Raji (cell line): ENCODE results near the gene GPR34.

ENCODE experiments used
- POLR2A ChIP-seq: IDR thresholded peaks from 2 replicates; pipeline ENCODE4 v1.6.1; 2011; ENCODE audit warnings: low read depth, low read length, control low read depth; ENCODE audit not compliant: insufficient read depth

The GPR34 gene

DNA sequence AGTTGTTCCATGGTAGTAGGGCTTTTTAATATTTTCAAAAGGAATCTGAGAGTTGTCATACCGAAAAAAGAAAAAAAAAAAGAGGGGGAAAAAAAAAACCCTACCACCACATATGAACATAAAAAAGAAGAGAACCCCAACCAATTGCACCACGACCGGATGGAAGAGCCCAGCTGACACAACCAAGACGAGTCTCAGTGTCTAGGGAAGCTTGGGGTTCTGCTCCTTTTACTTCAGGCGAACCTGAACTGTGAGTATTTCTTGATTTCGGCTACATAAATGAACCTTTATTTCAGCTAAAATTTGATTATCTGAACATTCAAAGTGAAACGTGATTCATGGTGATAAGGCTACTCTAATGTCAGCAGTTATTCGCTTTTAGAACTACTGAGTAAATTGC, at the start of gene GPR34:
TSS of gene GPR34 (plus strand) at position 139 of the 400 bp plus-strand sequence. CDS start 6,661 bp downstream, outside the sequence.
- no peak for TF ChIP-seq POLR2A

GRCh38 chrX:41653125-41653524, 35.6 kb upstream of the GPR34 start:
- TF ChIP-seq POLR2A: no peak

DNA sequence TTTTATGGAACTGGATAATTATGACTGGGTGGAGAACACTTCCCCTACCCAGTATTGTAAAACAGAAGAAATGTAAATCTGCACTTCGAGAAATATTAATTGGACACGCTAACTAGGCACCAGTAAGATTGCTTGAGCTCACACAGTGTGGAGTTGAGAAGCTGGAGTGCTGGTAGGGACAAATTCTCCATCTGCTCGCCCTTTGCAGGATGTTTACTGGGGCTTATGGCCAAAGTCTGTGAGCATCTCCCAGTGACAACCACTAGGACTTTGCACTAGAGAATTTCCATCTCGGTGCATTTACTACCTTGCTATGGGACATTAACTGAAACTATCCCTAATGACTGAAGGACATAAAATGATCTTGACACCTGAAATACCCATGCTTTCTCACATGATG, 33.7 kb upstream of the GPR34 start:
- TF ChIP-seq POLR2A: no peak

GRCh38 chrX:41655631-41656030, 33.1 kb upstream of the GPR34 start:
- no peak for TF ChIP-seq POLR2A

GRCh38 chrX:41661366-41662095, 27.2 kb upstream of the GPR34 start:
- TF ChIP-seq POLR2A: no peak

DNA sequence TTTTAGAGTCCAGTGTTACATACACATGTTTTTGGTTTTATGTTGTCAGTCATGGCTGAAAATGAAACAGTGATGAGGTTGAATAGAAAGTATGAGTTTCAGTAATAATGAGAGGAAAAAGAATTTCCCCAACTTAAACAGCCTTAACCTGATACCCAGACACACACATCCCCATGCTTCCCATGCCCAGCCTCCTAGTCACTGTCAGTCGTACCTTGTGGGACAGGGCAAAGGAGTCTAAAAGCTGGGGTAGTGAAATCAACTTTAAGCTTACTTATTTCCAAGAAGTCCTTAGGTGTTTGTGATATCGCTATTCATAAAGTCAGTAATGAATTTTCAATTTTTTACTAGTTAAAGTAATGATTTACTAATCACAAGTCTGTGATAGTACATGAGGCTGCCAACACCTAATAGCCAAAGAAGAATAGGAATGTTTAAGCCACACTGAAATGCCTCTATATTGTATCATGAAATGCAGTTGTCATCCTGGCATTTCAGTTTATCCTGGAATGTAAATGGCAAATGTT, 24.3 kb upstream of the GPR34 start:
- TF ChIP-seq POLR2A: no peak

- no peak for TF ChIP-seq POLR2A
Observed at GRCh38 chrX:41664908-41665307, 23.9 kb upstream of the GPR34 start.

DNA sequence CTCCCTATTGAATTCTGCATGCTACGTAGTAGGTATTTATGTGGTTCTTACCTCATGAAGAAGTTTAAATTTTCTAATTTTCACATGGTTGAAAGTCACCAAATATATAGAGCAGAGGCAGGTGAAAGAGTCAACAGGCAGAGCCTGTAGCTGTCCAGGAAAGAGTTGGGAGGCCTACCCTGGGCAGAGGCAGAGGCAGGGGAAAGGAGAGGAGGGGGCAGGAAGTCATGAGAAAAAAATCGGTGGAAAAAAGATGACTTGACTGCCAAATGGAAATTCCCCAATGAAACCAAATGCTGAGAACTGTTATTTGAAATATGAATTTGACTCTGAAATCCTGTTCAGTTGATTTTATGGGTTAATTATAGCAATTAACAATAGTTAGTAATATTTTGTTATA, 23.1 kb upstream of the GPR34 start:
- TF ChIP-seq POLR2A: no peak

DNA sequence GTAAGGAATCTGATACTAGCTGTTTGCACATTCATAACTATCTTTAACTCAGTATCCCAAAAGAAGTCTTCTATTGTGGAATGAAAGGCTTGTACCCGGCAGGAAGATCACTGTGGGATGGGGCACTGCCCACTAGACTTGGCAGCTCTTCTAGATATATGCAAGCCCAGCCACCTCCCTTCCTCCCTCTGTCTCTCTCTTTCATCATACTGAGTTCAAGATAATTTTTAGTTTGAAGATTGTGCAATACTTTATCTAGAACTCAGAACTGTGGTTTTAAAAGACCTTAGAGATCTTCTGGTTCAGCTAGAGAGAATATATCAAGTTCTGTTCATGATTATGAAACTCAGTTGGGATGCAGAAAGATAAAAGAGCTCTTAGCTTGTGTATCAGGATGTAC, 22.5 kb upstream of the GPR34 start:
- TF ChIP-seq POLR2A: no peak

DNA sequence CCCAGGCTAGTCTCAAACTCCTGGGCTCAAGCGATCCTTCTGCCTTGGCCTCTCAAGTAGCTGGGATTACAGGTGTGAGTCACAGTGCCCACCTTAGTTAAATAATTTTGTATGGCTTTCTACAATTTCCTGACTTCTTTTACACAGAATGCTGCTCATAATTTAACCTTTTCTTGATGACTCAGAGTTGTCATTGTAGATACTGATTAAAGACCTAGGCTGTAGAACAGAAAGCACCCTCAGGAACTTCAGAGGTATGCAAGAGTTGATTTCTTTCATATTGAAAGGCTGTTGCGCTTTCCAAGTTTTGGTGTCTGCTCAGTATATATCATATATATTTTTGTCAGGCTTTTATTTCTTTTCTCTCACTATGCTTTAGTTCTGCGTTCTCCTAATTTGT, 21.1 kb upstream of the GPR34 start:
- no peak for TF ChIP-seq POLR2A

DNA sequence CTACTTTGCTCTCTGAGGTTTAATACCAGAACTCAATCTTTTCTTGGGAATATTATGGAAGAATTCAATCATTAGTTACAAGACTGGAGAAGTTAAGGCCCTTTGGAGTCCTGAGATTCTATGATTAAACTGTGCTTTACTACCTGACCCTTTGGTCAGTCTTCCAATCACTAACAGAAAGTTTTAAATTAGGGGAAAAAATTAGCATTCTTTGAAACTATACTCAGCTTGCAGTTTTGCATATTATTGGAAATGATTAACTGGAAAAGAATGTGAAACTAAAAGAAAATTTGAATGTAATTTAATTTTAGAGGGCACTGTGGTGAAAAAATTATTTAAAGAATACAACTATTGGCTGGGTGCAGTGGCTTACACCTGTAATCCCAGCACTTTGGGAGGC, 18.7 kb upstream of the GPR34 start:
- TF ChIP-seq POLR2A: no peak

DNA sequence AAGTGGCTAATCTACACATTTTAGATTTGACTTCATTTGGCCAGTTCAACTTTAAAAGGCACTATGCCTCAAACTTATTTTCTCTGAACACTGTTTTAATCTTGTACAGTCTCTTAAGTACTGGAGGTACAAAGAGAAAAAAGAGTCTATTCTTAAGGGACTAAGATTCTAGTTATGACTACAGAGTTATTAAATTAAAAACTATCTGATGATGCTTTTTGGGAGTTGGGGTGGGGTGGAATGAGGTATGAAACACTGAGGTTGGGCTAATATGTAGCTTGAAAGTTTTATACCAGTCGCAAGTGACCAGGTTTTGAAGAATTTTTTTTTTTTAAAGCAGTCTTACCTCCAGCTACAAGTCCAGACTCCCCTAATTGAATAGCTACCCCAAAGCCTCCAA, 17.7 kb upstream of the GPR34 start:
- TF ChIP-seq POLR2A: no peak

DNA sequence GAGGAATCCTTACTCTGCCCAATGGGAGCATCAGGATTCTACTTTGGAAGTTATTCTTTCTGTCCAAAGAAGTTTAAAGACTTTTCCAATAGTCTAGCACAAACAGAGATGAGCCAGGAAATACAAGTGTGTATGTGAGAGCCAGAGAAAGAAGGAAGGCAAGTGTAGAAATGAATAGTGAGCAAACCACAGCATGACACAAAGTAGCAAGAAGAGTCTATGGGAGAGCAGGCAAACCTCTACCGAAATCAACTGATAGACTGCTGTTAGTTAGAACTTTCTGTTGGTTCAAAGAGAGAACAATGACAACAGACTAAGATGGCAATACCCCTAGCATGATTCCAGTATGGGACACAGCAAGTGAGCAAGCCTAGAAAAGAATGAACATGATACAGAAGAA, 16.1 kb upstream of the GPR34 start:
- no peak for TF ChIP-seq POLR2A

DNA sequence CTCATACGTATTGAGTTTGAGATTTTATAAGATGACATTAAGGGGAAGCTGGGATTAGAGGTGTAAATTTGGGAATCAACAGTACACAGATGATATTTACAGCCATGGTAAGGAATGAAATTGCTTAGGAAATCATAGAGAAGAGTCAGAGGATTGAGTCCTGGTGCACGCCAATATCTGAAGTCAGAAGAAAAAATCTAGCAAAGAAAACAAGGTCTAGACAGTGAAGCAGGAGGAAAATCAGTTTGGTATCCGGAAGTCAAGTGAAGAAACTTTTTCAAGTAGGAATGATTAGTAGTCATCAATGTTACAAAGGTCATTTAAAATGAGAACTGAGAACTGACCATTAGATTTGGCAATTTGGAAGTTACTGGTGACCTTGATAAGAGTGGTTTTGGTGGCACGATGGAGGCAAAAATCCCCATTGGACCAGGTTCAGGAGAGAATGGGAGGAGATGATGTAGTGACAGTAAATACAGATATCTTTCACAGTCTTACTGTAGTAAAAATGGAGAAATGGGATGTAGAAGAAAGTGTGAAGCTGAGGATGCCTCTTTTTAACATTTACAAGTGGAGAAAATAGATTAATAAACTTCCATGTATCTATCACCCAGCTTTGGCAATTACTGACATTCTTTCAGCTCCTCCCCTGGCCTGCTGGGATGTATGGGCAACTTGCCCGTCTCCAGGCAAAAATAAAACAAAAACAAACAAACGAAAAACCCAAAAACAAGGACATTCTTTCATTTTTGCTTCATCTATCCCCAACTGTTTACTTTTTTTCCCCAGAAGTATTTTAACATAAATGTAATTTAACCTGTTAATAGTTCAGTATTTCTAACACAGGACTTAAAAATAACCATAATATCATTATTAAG, 11.4 kb upstream of the GPR34 start:
- no peak for TF ChIP-seq POLR2A

- TF ChIP-seq POLR2A: no peak
Observed at GRCh38 chrX:41684138-41684537, 4.6 kb upstream of the GPR34 start.

DNA sequence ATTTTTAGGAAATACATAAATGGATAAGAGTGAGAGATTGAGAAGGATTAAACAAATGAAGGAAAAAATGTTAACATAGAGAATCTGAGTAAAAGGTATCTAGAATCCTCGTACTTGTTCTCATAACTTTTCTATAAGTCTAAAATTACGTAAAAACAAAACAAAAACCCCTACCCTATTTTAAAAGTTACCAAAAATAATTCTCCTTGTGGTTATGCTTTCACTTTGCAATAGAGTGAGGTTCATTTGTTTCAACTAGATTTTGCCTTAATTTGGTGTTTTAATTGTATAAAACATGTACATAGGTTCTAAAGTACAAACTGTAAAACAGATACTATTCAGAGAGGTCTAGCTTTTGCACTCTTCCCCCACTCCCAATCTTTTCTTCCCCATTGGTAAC, 3.8 kb upstream of the GPR34 start:
- TF ChIP-seq POLR2A: no peak
